Karpas-422 (cell line): ENCODE results near the gene ACTR3. TPM values are rescaled to one million over a fixed set of nuclear protein-coding genes. Genes with fewer than 3 reads are reported as not detected.

Experiments
- DNase-seq: peaks from one replicate; pipeline ENCODE4 v3.0.0-alpha.2; 2015
- H2AFZ ChIP-seq: fragments of 200-600 bp; sonication (generic); 2 replicates; pipeline ENCODE4 v1.6.1; 2014; ENCODE audit warnings: antibody characterized with exemption, low read length, mixed read lengths
- H3K27ac ChIP-seq: fragments of 200-600 bp; sonication (generic); 2 replicates; pipeline ENCODE4 v1.5.1; 2014; ENCODE audit warnings: mild to moderate bottlenecking, low read length, moderate library complexity
- H3K27me3 ChIP-seq: fragments of 200-600 bp; sonication (generic); 2 replicates; pipeline ENCODE4 v1.6.1; 2014; ENCODE audit warnings: low read length, mixed read lengths
- H3K36me3 ChIP-seq: fragments of 200-600 bp; sonication (generic); 2 replicates; pipeline ENCODE4 v1.6.1; 2014; ENCODE audit warnings: low read length, mixed read lengths; ENCODE audit not compliant: insufficient read depth
- H3K4me1 ChIP-seq: fragments of 200-600 bp; sonication (generic); 2 replicates; pipeline ENCODE4 v1.6.1; 2014; ENCODE audit warnings: mild to moderate bottlenecking, low read length, mixed read lengths
- H3K4me2 ChIP-seq: fragments of 200-600 bp; sonication (generic); 2 replicates; pipeline ENCODE4 v1.6.1; 2014; ENCODE audit warnings: low read length, low read depth, mild to moderate bottlenecking; ENCODE audit not compliant: poor library complexity, severe bottlenecking
- H3K4me3 ChIP-seq: fragments of 200-600 bp; sonication (generic); 2 replicates; pipeline ENCODE4 v1.5.1; 2014; ENCODE audit warnings: mild to moderate bottlenecking, antibody characterized with exemption, low read length, mixed read lengths
- H3K79me2 ChIP-seq: fragments of 200-600 bp; sonication (generic); 2 replicates; pipeline ENCODE4 v1.6.1; 2014; ENCODE audit warnings: mild to moderate bottlenecking, low read length, mixed read lengths
- H3K9ac ChIP-seq: fragments of 200-600 bp; sonication (generic); 2 replicates; pipeline ENCODE4 v1.6.0; 2014; ENCODE audit warnings: low read length
- H3K9me2 ChIP-seq: fragments of 200-600 bp; sonication (generic), shearing (Covaris generic); replicated peaks from 2 replicates; pipeline ENCODE4 v1.6.0; 2014; ENCODE audit warnings: mild to moderate bottlenecking, low read length, moderate library complexity; ENCODE audit not compliant: insufficient read depth
- H3K9me3 ChIP-seq: fragments of 300-700, 200-600 bp; sonication (generic); 2 replicates; pipeline ENCODE4 v1.6.1; 2014; ENCODE audit warnings: low read length, mixed read lengths
- H4K20me1 ChIP-seq: fragments of 200-600 bp; sonication (generic); 2 replicates; pipeline ENCODE4 v1.6.1; 2014; ENCODE audit warnings: mild to moderate bottlenecking, antibody characterized with exemption, low read length, low read depth; ENCODE audit not compliant: insufficient read depth
- total RNA-seq: library from RNA; depleted of rRNA; stranded (reverse); fragments of >200 nt; shearing (Covaris generic); gene quantifications from 2 replicates; pipeline ENCODE4 v1.2.3, GENCODE V29; 2014; ENCODE audit warnings: low replicate concordance

ACTR3 gene
- total RNA-seq, 1 experiment from 2014 or later = 259 TPM

DNA sequence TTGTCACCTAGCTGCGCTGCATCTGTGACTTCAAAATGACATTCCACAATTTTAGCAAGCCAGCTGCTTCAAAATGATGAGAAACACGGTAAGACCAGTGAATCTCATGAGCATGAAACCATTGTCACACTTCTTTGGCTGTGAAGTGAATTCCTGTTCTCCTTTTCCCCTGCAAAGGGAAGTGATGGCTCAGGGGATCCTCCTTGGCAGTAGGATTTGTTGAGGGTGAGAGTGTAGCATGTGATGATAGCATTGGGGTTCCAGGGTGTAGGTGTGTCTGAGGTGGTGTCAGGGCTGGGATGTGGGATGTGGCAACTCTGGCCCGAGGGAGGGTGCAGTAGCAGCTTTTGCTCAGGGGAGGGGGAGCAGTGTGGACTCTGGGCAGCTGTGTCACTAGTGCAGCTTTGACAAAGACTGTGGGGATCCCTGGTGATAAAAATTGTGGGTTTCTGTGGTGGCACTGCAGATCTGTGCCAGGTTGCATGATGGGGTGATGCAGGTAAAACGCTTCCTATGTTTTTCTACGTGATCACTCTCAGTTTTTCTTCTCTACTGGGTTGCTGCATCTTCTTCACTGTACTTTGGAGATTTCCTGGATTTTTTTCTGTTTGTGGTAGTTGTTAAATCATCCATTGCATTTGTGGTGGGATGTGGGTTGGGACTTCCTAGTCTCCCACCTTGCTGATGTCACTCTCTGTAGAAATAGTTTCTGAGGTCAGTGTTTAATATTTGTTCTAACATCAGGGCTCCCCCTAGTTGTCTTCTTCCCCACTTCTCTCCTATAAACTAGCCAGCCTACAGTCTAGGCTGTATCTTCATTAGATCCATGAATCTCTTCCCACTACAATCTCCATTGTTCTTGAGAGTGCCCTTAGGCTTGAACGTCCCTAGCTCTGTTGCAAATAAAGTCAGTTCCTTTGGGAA, 107.0 kb downstream of the ACTR3 start:
- H2AFZ ChIP-seq = no peak overlapping the region

DNA sequence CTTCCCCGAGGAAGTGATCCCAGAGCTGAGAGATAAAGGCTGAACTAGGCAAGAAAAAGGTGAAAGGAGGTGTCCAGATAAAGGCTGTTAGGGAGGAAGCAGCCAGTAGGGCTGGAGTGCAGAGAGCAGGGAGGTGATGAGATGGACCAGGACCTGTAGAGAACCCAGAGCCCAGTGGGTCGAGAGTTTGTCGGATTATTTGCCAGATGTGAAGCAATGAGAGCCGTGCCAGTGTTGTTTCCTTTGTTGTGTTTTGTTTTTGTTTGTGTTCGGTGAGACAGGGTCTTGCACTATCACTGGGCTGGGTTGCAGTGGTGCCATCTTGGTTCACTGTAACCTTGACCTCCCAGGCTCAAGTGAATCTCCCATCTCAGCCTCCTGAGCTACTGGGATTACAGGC, 111.3 kb downstream of the ACTR3 start:
- Histone ChIP-seq H3K36me3 (no peaks in the 10 kb centered on the region), H3K9ac (no peak overlapping the region), H2AFZ (no peak overlapping the region), H3K27me3 (no peaks in the 10 kb centered on the region), H3K4me1 (no peaks in the 10 kb centered on the region), H3K9me3 (no peaks in the 10 kb centered on the region), H4K20me1 (0 out of 2 replicates have a peak, but pooled peaks cover 3% of the 10 kb centered on the region), H3K79me2 (no peaks in the 10 kb centered on the region), H3K4me3 (no peak overlapping the region), H3K4me2 (no peak overlapping the region), H3K27ac (no peak overlapping the region), H3K9me2 (no peaks in the 10 kb centered on the region)
- DNase-seq = no peak

More for the DNA sequence above, 107.0 kb downstream of the ACTR3 start:
- H3K4me3 ChIP-seq = no peak overlapping the region
- H4K20me1 ChIP-seq = 0 out of 2 replicates have a peak, but pooled peaks cover 3% of the 10 kb centered on the region
- DNase-seq = no peak
- H3K4me2 ChIP-seq = no peak overlapping the region
- no peaks in the 10 kb centered on the region for H3K27me3 ChIP-seq
- no peaks in the 10 kb centered on the region for H3K36me3 ChIP-seq
- no peaks in the 10 kb centered on the region for H3K9me2 ChIP-seq
- no peak overlapping the region for H3K9ac ChIP-seq
- no peak overlapping the region for H3K27ac ChIP-seq
- H3K4me1 ChIP-seq = no peaks in the 10 kb centered on the region
- no peaks in the 10 kb centered on the region for H3K79me2 ChIP-seq
- no peaks in the 10 kb centered on the region for H3K9me3 ChIP-seq

DNA sequence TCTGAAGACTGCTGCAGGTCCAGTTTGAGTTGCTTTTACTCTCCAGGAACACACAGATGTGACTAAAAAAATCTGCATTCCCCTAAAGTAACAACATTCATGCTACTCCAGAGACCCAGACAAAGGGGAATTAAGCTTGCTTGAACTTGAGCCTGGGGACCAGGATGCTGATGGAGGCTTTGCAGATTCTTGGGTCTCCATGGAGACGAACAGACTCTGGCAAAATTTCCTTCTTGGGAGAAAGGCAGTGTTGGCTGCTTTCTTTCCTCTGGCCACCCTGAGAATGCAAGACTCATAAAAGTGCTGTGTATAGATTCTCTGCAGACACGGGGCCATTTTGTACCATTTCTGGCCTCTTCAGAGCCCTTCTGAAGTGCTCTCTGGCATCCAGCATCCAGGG, 112.0 kb downstream of the ACTR3 start:
- no peak overlapping the region for H3K9ac ChIP-seq
- H3K79me2 ChIP-seq = no peaks in the 10 kb centered on the region
- H4K20me1 ChIP-seq = 0 out of 2 replicates have a peak, but pooled peaks cover 3% of the 10 kb centered on the region
- no peak for DNase-seq
- H3K4me2 ChIP-seq = no peak overlapping the region
- H3K27me3 ChIP-seq = no peaks in the 10 kb centered on the region
- no peaks in the 10 kb centered on the region for H3K4me1 ChIP-seq
- H3K36me3 ChIP-seq = no peaks in the 10 kb centered on the region
- no peak overlapping the region for H2AFZ ChIP-seq
- no peak overlapping the region for H3K27ac ChIP-seq
- H3K9me2 ChIP-seq = no peaks in the 10 kb centered on the region
- no peak overlapping the region for H3K4me3 ChIP-seq
- no peaks in the 10 kb centered on the region for H3K9me3 ChIP-seq

DNA sequence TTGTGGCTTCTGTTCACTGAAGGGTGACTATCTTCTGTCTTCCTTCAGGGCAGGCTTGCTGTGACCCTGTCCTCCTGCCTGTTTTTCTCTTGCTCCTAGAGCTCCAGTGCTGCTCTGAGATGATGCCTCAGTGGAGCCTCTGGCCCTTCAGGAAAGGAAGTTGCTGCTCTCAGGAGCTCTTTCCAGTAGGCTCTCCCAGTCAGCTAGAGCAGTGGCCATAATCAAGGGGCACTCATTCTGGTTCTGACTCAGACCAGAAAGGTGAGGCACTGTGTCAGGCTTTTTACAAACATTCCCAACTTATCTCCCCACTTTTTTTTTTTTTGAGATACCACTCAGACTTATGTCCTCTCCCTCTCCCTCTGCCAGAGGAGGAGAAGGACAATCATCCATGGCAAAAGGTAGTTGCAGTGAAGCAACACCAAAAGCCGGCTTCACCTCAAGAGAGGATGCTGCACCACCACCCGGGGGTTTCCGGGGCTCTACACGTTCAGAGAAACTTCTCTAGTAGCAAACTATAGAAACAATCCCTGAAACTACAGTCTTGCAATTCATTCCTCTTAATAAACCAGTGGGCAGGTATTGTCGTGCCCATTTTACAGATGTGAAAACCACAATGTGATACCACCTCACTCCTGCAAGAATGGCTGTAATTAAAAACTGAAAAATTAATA, 115.4 kb downstream of the ACTR3 start:
- Histone ChIP-seq H3K4me3 (no peak overlapping the region), H3K27ac (no peak overlapping the region), H3K79me2 (no peaks in the 10 kb centered on the region), H4K20me1 (no peaks in the 10 kb centered on the region), H3K9me2 (no peaks in the 10 kb centered on the region), H3K9ac (no peak overlapping the region), H3K9me3 (no peaks in the 10 kb centered on the region), H3K4me1 (no peaks in the 10 kb centered on the region), H3K4me2 (no peak overlapping the region), H3K36me3 (no peaks in the 10 kb centered on the region), H2AFZ (no peak overlapping the region), H3K27me3 (no peaks in the 10 kb centered on the region)
- DNase-seq = no peak

DNA sequence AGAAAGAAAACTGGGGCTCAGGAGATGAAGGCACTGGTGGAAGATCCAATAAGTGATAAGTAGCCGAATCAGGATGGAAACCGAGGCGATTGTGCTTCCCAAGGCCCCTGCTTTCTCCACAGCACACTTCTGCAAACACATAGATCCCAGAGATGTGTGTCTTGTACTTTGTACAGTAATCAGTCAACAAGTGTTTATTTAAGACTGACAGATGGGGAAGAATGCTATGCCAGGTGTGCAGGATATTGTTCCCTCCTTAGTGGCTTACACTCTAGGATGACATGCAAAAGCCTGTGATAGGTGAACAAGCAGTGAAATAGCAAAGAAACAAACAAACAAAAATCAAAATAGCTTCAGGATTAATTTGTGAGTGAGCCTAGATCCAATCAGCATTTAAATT, 116.6 kb downstream of the ACTR3 start:
- DNase-seq = no peak

DNA sequence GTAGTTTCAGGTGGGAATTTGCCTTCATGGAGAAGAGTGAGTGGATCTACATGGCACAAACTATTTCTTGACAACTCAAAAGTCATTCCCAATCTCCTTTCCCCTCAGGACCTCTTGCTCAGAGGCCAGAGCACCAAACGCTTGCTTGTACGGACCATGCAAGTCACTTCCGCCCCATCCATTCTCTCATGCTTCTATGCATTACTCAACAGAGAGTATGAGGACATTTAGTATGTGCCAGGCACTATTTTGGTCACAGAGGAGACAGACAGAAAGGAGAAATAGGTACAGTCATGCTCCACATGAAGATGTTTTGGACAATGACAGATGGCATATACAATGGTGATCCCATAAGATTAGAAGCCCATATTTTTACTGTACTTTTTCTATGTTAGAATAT, 117.5 kb downstream of the ACTR3 start:
- DNase-seq = no peak
- Histone ChIP-seq H3K9ac (no peak overlapping the region), H3K36me3 (no peaks in the 10 kb centered on the region), H3K79me2 (no peaks in the 10 kb centered on the region), H3K4me1 (no peaks in the 10 kb centered on the region), H3K4me3 (no peak overlapping the region), H3K27me3 (no peaks in the 10 kb centered on the region), H2AFZ (no peak overlapping the region), H3K9me3 (no peaks in the 10 kb centered on the region), H4K20me1 (no peaks in the 10 kb centered on the region), H3K4me2 (no peak overlapping the region), H3K9me2 (no peaks in the 10 kb centered on the region), H3K27ac (no peak overlapping the region)

More for the DNA sequence above, 116.6 kb downstream of the ACTR3 start:
- Histone ChIP-seq H2AFZ (no peak overlapping the region), H3K27me3 (no peaks in the 10 kb centered on the region), H3K4me3 (no peak overlapping the region), H3K9me3 (no peaks in the 10 kb centered on the region), H3K9ac (no peak overlapping the region), H3K9me2 (no peaks in the 10 kb centered on the region), H3K4me1 (no peaks in the 10 kb centered on the region), H3K79me2 (no peaks in the 10 kb centered on the region), H4K20me1 (no peaks in the 10 kb centered on the region), H3K36me3 (no peaks in the 10 kb centered on the region), H3K27ac (no peak overlapping the region), H3K4me2 (no peak overlapping the region)

DNA sequence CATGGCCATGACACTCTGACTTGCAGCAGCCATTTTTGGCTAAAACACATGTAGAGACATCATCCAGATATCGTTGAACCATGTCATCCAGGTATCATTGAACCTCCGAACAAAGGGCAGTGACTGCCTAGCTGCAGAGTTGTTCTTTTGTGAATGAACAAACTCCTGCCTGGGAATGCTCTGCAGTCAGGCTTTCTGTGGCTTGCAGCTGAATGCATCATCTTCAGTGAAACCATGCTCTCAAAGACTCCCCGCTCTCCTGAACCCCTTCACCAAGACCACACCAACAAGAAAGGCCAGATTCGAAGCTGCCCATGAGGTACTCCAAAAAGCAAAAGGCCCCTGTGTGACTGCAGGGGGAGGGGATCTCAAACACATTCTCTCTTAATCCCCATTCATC, 118.8 kb downstream of the ACTR3 start:
- Histone ChIP-seq H3K27me3 (no peaks in the 10 kb centered on the region), H3K4me2 (no peak overlapping the region), H2AFZ (no peak overlapping the region), H3K27ac (no peak overlapping the region), H3K9me2 (no peaks in the 10 kb centered on the region), H3K36me3 (no peaks in the 10 kb centered on the region), H3K4me1 (no peaks in the 10 kb centered on the region), H3K4me3 (no peak overlapping the region), H3K9ac (no peak overlapping the region), H3K9me3 (no peaks in the 10 kb centered on the region), H3K79me2 (no peaks in the 10 kb centered on the region), H4K20me1 (no peaks in the 10 kb centered on the region)
- no peak for DNase-seq

DNA sequence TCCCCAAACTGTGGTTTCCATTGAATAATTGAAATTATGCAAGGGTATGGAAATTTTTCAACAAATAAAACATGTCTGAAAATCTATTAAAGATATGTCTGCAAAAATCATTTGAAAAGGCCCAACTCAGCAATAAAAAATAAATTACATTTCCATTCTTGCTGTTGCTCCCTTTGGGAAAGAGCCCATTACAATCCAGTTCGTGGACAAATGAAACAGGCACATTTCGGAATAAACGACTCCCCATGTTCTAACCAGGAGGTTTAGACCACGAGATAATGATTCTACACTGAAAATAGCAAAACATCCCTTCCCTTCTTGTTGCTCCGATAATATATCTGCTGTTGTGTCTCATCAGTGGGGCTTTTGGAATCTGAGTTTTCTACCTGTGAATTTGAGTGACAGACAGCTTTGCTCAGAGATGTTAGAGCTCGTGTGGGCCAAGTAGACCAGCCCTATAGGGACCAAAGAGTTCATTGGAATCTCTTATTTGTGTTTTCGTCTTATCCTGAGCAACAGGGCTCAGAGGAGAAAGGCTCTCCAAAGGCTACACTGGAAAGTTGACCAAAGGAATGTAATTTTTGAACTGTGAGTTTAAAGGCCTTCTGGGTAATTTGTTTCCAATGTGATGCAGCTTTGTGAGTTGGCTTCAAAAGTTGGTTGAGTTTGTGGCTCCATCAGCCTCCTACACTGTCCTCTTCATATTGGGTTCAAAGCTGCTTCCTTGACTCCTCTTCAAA, 119.5 kb downstream of the ACTR3 start:
- no peak for DNase-seq
- no peaks in the 10 kb centered on the region for H3K27me3 ChIP-seq
- no peak overlapping the region for H3K4me2 ChIP-seq
- H3K4me1 ChIP-seq = no peaks in the 10 kb centered on the region
- no peak overlapping the region for H3K27ac ChIP-seq
- H3K36me3 ChIP-seq = no peaks in the 10 kb centered on the region
- no peaks in the 10 kb centered on the region for H4K20me1 ChIP-seq
- H3K9me2 ChIP-seq = no peaks in the 10 kb centered on the region
- H2AFZ ChIP-seq = no peak overlapping the region
- no peaks in the 10 kb centered on the region for H3K79me2 ChIP-seq
- no peak overlapping the region for H3K4me3 ChIP-seq
- H3K9ac ChIP-seq = no peak overlapping the region
- no peaks in the 10 kb centered on the region for H3K9me3 ChIP-seq
